AG04450 (cell line): Measurements from ENCODE around the gene HOXC12. TPM values are rescaled to one million over a fixed set of nuclear protein-coding genes. Genes with fewer than 3 reads are reported as not detected.

ENCODE experiments used
- CTCF ChIA-PET: fragments of 300-600, 350-600 bp; formaldehyde crosslinking; extraction: SDS; loops from one replicate; lab custom pipeline; 2022; ENCODE audit warnings: antibody characterized with exemption, inconsistent platforms; lab: Charles Lee
- POLR2A ChIA-PET: fragments of 350-600 bp; formaldehyde crosslinking; extraction: SDS; loops from one replicate; lab custom pipeline; 2021; ENCODE audit warnings: antibody characterized with exemption, inconsistent platforms; lab: Yijun Ruan, JAX
- DNase-seq: peaks from one replicate; pipeline ENCODE4 v3.0.0-alpha.2; 2011; ENCODE audit warnings: low read depth, low spot score
- H3K27ac ChIP-seq: one replicate; pipeline ENCODE4 v1.5.1; 2012; ENCODE audit warnings: low read depth, low read length, control low read depth
- H3K27me3 ChIP-seq: one replicate; pipeline ENCODE4 v1.6.0; 2012; ENCODE audit warnings: low read length; ENCODE audit not compliant: control insufficient read depth, insufficient read depth
- H3K4me3 ChIP-seq: 2 replicates; pipeline ENCODE4 v1.5.1; 2011; ENCODE audit warnings: mild to moderate bottlenecking, low read depth, low read length, control low read depth
- H3K9me3 ChIP-seq: 2 replicates; pipeline ENCODE4 v1.5.1; 2012; ENCODE audit warnings: low read length; ENCODE audit not compliant: control insufficient read depth, insufficient read depth
- CTCF ChIP-seq: IDR thresholded peaks from 2 replicates; pipeline ENCODE4 v1.5.1; 2011; ENCODE audit warnings: low read depth, low read length, control low read depth, inconsistent platforms
- polyA plus RNA-seq: library from polyadenylated mRNA; depleted of rRNA; stranded (reverse); fragments of >200 nt; gene quantifications from 2 replicates; pipeline ENCODE4 v1.2.3, GENCODE V29; 2011

HOXC12 gene
- polyA plus RNA-seq, 1 experiment: not detected

- TF ChIP-seq CTCF: no peak
- POLR2A ChIA-PET: no interaction called here
- H3K27me3 ChIP-seq: peaks cover 98% of the 10 kb centered on the region
- H3K27ac ChIP-seq: no peak overlapping the region
- no peak for DNase-seq
- CTCF ChIA-PET: interaction anchor here (0.7 to 3.5 kb wide), 3 partner anchors 8 to 217 kb away, joined by 3 to 16 read pairs (median 4); no protein-coding TSS in a partner anchor
- H3K9me3 ChIP-seq: peaks cover 13% of the 10 kb centered on the region; the same call in 1 of the 2 replicates
- no peak overlapping the region for H3K4me3 ChIP-seq
Observed at GRCh38 chr12:53997204-53998109, 42.8 kb downstream of the HOXC12 start.

DNA sequence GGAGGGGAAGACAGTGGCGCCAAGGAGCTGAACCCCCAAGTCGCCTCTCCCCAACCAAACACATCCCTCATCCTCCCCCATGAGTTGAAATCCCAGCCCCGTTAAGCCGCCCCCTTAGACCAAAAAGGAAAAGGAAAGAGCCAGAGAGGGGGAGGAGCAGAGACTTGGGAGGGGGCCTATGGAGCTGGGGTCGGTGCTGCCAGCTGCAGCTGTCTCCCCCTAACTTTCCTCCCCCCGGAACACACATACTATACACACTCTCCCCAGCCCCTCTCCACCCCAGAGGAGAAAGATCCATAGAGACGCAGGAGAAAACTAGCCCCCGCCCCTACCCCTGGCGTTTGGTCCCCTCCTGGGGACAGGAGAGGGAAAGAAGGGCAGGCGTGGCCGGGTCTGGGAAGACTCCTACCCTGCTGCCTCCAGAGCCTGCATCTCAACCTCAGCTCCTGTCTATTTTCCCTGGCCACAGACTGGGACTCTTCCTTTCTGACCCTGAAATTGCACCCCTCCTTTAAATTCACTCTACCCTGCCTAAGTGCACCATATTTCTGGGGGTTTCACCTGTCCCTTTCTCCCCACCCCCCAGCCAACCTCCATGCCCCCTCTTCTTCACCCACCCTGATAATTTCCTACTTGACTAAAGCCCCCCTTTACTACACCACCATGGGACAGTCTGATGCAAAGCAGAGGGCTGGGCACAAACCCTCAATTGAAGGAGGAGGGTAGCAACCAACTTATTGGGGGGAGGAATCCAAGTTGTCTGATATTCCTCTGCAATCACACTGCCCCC is 43.6 kb downstream of the HOXC12 start:
- TF ChIP-seq CTCF: no peak
- H3K4me3 ChIP-seq: no peak overlapping the region
- CTCF ChIA-PET: interaction anchor here (1.6 to 3.5 kb wide), 2 partner anchors 203 to 216 kb away, joined by 4 to 16 read pairs; no protein-coding TSS in a partner anchor
- no peak overlapping the region for H3K27ac ChIP-seq
- POLR2A ChIA-PET: no interaction called here
- peaks cover 98% of the 10 kb centered on the region for H3K27me3 ChIP-seq
- H3K9me3 ChIP-seq: peaks cover 13% of the 10 kb centered on the region; the same call in 1 of the 2 replicates
- DNase-seq: no peak

DNA sequence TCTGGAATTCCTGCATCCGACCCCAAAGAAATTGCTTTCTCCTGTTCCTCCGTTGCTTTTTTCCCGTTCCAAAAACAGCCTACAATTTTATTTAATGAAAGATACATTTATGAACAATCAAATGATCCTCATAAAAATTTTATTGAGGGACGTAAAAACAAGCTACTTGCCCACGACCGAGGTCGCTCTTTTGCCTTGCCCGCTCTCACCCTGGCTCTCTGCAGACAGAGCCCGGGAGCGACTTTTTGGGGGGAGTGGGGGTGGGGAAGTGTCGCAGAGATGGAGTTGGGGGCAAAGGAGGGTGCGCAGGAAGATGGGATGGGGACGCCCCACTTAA is 44.2 kb downstream of the HOXC12 start:
- peaks cover 98% of the 10 kb centered on the region for H3K27me3 ChIP-seq
- ChIA-PET CTCF (interaction anchor here (0.6 to 3.5 kb wide), 4 partner anchors 203 to 254 kb away, joined by 3 to 16 read pairs (median 4); no protein-coding TSS in a partner anchor), POLR2A (no interaction called here)
- no peak overlapping the region for H3K27ac ChIP-seq
- DNase-seq: no peak
- no peak for TF ChIP-seq CTCF
- H3K9me3 ChIP-seq: peaks cover 13% of the 10 kb centered on the region; the same call in 1 of the 2 replicates
- H3K4me3 ChIP-seq: no peak overlapping the region

GRCh38 chr12:53999559-54000115 is 44.9 kb downstream of the HOXC12 start:
- CTCF ChIA-PET: interaction anchor here (0.6 to 3.5 kb wide), 5 partner anchors 193 to 255 kb away, joined by 3 to 16 read pairs (median 4); no protein-coding TSS in a partner anchor
- no peak overlapping the region for H3K27ac ChIP-seq
- no peak for DNase-seq
- POLR2A ChIA-PET: interaction anchor here (0.6 to 0.9 kb wide), 2 partner anchors 12 to 59 kb away, joined by 3 to 4 read pairs; no protein-coding TSS in a partner anchor
- no peak overlapping the region for H3K4me3 ChIP-seq
- no peak for TF ChIP-seq CTCF
- peaks cover 98% of the 10 kb centered on the region for H3K27me3 ChIP-seq
- H3K9me3 ChIP-seq: peaks cover 12% of the 10 kb centered on the region; the same call in 1 of the 2 replicates
